GM10248 (cell line): ENCODE results near the gene SUN3.
"Not testable (repeated sequence)": the region's sequence is repeated elsewhere in the genome, so short reads cannot be mapped to it uniquely, and the experiment has no call there.

Experiments used
- CTCF ChIA-PET: fragments of 300-600 bp; sonication (Branson Sonifier 250); formaldehyde crosslinking; extraction: SDS; loops from one replicate; lab custom pipeline; 2021; ENCODE audit warnings: antibody characterized with exemption; lab: Yijun Ruan, JAX
- POLR2A ChIA-PET: fragments of 350-650 bp; sonication (Branson Sonifier 250); formaldehyde crosslinking; extraction: SDS; loops from one replicate; lab custom pipeline; 2020; ENCODE audit warnings: antibody characterized with exemption; lab: Yijun Ruan, JAX
- DNase-seq: peaks from one replicate; pipeline ENCODE4 v3.0.0; 2012; ENCODE audit errors: extremely low spot score
- CTCF ChIP-seq: IDR thresholded peaks from 2 replicates; pipeline ENCODE4 v1.5.1; 2012; ENCODE audit warnings: mild to moderate bottlenecking, low read depth; ENCODE audit errors: extremely low read depth, missing control alignments, control extremely low read depth

SUN3 gene

GRCh38 chr7:48006866-48007265, 22.0 kb downstream of the SUN3 start:
- no peak for TF ChIP-seq CTCF
- ChIA-PET POLR2A (no interaction called here), CTCF (interaction anchor here (0.8 to 1.7 kb wide), 3 partner anchors 9 to 85 kb away, joined by 3 to 5 read pairs (median 5); no protein-coding TSS in a partner anchor)

GRCh38 chr7:48004638-48005037, 24.3 kb downstream of the SUN3 start:
- TF ChIP-seq CTCF, result no peak
- CTCF ChIA-PET, result interaction anchor here (1.2 to 1.3 kb wide), 2 partner anchors 12 to 22 kb away, joined by 3 read pairs; no protein-coding TSS in a partner anchor

More at GRCh38 chr7:48006866-48007265, 22.0 kb downstream of the SUN3 start:
- no peak for DNase-seq

GRCh38 chr7:48004032-48004431, 24.9 kb downstream of the SUN3 start:
- no peak for TF ChIP-seq CTCF
- CTCF ChIA-PET, result interaction anchor here (1.2 to 1.3 kb wide), 2 partner anchors 12 to 22 kb away, joined by 3 read pairs; no protein-coding TSS in a partner anchor
- no peak for DNase-seq
- POLR2A ChIA-PET, result no interaction called here

More at GRCh38 chr7:48004638-48005037, 24.3 kb downstream of the SUN3 start:
- DNase-seq, result peak; percentile 48
- POLR2A ChIA-PET, result no interaction called here

- CTCF ChIA-PET, result interaction anchor here (1.6 to 1.7 kb wide), 2 partner anchors 9 to 13 kb away, joined by 6 read pairs; no protein-coding TSS in a partner anchor
- POLR2A ChIA-PET, DNase-seq: not testable (repeated sequence)
These were observed 28.7 kb downstream of the SUN3 start for GRCh38 chr7:48000164-48000563.

- no peak for TF ChIP-seq CTCF
- CTCF ChIA-PET, result interaction anchor here (1.7 kb wide), 1 partner anchor 13 kb away, joined by 6 read pairs; no protein-coding TSS in a partner anchor
- DNase-seq, result no peak
- POLR2A ChIA-PET, result no interaction called here
These were observed 29.5 kb downstream of the SUN3 start for GRCh38 chr7:47999413-47999812.

GRCh38 chr7:47992446-47992845, 36.5 kb downstream of the SUN3 start:
- ChIA-PET POLR2A (no interaction called here), CTCF (interaction anchor here (0.6 to 2.5 kb wide), 19 partner anchors 8 to 118 kb away, joined by 3 to 88 read pairs (median 6); partner anchors contain the start of gene SUN3)
- no peak for TF ChIP-seq CTCF
- DNase-seq, result no peak

GRCh38 chr7:47991741-47992311, 37.1 kb downstream of the SUN3 start:
- peak; percentile 80 for TF ChIP-seq CTCF
- ChIA-PET POLR2A (interaction anchor here (0.6 kb wide), 1 partner anchor 531 kb away, joined by 3 read pairs; no protein-coding TSS in a partner anchor), CTCF (interaction anchor here (0.6 to 2.5 kb wide), 27 partner anchors 9 to 163 kb away, joined by 3 to 88 read pairs (median 5); partner anchors contain the start of gene SUN3)
- peak; percentile 92 for DNase-seq
